T-helper 2 cell treated with Interferon-gamma antibody and Interleukin-4, amounts not matched to agents 100 ng/mL and 5 ng/mL, for 36 hours (primary cell): ENCODE measurements around the gene RHD. TPM values are rescaled to one million over a fixed set of nuclear protein-coding genes. Genes with fewer than 3 reads are reported as not detected.
"Not testable (repeated sequence)": the region's sequence is repeated elsewhere in the genome, so short reads cannot be mapped to it uniquely, and the experiment has no call there.

ENCODE experiments used
- intact Hi-C: fragments of 100-400 bp; cut with micrococcal nuclease; formaldehyde crosslinking; loops from one replicate; pipeline ENCODE4 v1.15.1; 2023
- total RNA-seq: library from RNA; stranded (reverse); gene quantifications from 2 replicates; pipeline ENCODE4 v1.2.3, GENCODE V29; 2022

Gene RHD
- total RNA-seq, 1 donor from 2014 or later: not detected

GRCh38 chr1:25255706-25256577 lies 16.4 kb upstream of the RHD start:
- intact Hi-C loops: no loop called here

- intact Hi-C loops: no loop called here
These were observed 15.7 kb upstream of the RHD start for GRCh38 chr1:25256578-25256965.

DNA sequence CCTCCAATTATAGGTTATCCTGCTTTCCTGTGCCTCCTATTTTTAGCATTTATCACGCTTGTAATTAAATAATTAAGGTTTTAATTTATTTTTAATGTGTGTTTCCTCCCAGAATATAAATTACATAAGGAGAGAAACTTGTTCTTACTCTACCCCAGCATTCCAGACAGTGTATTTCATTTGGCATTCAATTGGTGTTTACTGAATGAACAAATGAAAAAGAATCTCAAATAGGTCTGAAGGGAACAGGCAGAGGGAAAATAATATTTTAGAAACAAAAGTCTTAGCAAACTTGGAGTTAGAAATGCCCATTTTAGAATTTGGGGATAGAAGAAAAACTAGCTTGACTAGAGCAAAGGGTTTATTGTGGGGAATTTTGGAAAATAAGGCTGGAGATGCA lies 15.1 kb upstream of the RHD start:
- intact Hi-C loops: no loop called here

DNA sequence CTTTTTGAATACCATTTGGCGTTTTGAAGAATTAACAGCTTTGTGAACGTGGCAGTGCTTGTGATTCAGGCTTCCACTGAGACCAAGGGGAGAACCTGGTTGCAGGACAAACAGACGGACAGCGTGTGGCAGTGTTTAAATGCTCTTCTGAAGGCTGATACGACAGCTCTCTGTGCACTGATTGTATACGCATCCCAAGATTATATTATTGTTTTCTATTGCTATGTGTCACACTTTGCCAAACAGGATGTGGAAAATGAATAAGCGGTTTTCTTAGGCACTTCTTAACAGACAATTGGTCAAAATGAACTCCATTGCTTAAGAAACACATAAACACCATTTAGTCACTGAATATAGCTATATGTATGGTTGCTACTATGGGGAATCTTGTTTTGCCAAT lies 12.5 kb upstream of the RHD start:
- intact Hi-C loops: not testable (repeated sequence)

DNA sequence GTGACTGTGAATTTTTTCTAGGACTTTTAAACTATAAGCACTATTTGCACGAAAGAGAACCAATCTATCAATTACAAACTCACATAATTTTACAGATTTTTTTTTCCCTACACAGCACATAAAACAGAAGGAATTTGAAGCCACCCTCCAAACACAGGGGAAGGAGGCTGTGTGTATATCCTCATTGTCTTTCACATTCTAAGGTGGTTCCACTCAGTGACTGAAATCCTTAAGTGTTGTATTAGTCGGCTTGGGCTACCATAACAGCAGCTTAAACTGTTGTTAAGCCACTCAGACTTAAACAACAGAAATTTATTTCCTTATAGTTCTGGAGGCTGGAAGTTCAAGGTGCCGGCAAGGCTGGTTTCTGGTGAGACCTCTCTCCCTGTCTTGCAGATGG lies 12.0 kb upstream of the RHD start:
- intact Hi-C loops: not testable (repeated sequence)

GRCh38 chr1:25266554-25267287 lies 5.6 kb upstream of the RHD start:
- intact Hi-C loops: not testable (repeated sequence)

GRCh38 chr1:25267288-25268142 lies 4.8 kb upstream of the RHD start:
- intact Hi-C loops: not testable (repeated sequence)

DNA sequence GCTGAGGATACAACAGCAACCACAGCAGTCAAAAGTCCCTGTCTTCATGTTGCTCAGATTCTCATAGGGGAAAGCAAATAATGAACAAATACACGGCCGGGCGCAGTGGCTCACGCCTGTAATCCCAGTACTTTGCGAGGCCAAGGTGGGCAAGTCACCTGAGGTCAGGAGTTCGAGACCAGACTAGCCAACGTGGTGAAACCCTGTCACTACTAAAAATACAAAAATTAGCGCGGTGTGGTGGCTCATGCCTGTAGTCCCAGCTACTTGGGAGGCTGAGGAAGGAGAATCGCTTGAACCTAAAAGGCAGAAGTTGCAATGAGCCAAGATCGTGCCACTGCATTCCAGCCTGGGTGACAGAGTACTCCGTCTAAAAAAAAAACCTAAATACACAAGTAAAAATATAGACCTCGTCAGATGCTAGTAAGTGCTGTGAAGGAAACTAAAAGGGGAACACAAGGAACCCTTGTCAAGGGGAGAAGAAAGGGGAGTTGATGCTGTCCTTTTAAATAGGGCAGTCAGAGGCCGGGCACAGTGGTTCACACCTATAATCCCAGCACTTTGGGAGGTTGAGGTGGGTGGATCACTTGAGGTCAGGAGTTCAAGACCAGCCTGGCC lies 4.1 kb upstream of the RHD start:
- intact Hi-C loops: not testable (repeated sequence)

DNA sequence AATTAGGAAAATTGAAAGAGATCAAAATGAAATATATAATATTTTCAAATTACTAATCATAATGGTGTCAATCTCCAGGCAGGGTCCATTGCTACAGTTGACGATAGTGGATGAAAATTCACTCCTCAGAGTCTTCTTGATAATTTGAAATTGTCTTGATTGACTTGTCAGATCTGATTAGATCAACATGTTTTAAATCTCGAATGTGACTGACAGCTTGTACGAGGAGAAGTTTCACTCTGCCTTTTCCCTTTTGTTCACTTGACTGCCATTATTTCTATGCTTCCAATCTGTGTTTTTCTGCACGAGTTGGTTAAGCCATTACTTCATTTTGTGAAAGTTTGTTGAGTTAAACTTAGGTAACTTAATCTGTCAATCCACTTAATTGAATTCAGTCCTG lies 3.3 kb downstream of the RHD start:
- intact Hi-C loops: not testable (repeated sequence)

GRCh38 chr1:25277295-25277694 lies 5.0 kb downstream of the RHD start:
- intact Hi-C loops: not testable (repeated sequence)

DNA sequence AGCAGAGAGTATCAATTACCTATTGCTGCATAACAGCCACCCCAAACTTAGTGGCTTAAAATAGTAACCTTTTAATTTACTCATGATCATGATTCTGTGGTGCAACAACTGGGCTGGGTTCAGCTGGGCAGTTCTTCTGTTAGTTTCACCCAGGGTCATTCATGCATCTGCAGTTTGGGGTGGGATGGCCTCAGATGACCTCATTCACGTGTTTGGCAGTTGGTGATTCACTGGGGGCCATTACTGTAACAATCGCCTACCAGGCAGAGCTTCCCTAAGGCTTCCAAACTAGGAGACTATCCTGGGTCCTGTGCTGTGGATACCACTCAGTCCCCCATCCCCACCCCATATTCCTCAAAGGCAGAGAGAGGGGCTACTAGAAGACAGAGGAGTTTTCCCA lies 6.0 kb downstream of the RHD start:
- intact Hi-C loops: not testable (repeated sequence)

DNA sequence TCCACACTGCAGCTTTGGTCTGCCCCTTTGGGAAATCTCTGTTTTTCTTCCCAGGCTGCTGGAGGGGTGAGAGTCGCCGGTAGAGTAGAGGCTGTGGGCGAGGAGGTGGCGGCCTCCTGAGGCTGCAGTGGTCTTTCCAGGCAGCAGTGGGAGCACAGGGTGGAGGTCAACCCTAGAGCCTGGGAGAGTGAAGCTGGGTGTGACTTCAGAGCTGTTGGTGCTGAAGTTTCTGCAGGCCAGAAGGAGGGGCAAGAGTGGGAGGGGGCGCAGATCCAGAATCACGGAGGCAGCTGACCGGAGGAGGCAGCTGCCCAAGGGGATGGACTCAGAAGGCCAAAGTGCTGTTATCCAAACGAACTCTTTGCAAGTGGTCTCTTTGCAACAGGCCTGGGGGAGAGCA lies 6.5 kb downstream of the RHD start:
- intact Hi-C loops: not testable (repeated sequence)

DNA sequence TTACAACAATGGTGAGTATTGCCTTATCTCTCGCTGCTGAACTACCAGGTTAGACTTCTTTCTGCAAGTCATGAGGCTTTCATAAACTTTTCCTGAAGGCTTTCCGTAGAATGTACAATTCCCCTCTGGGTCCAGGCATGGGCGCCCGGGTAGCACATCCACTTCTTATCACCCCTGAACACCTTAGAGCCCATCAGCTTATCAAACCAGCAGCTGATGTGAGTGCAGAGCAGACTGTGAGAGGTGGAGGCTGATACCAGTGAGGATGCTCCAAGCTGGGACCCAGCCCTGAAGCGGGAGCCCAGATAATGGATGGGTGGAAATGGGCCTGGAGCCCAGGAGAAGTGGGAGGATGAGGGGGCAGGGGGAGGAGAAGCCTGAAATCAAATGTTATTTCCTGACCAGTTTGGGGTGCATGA lies 7.4 kb downstream of the RHD start:
- intact Hi-C loops: not testable (repeated sequence)

- intact Hi-C loops: not testable (repeated sequence)
These were observed 13.6 kb downstream of the RHD start for GRCh38 chr1:25285862-25286261.

GRCh38 chr1:25287164-25287563 lies 14.9 kb downstream of the RHD start:
- intact Hi-C loops: not testable (repeated sequence)

DNA sequence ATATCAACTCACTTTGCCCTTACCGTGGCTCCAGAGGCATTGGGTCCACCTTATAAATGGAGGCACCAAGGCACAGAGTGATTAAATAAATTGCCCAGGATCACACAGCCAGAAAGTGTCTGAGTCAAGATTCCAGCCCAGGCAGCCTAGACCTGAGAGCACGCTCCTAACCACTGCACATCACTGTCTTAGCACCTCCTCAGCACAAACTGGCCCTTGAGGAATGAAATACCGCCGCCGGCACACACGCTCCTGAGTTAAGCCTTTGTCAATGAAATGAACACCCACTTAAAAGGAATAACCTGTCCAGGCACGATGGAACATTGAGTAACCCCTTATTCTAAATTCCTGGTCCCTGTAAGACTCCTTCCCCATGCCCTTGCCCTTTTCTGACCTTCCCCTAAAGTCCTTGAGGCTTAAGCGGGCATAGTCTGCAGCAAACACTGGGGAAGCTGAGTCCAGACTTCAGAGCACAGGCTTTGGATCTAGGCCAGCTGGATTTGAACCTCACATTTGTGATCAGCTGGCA lies 16.3 kb downstream of the RHD start:
- intact Hi-C loops: not testable (repeated sequence)

- intact Hi-C loops: not testable (repeated sequence)
These were observed 17.7 kb downstream of the RHD start for GRCh38 chr1:25290043-25290442.

DNA sequence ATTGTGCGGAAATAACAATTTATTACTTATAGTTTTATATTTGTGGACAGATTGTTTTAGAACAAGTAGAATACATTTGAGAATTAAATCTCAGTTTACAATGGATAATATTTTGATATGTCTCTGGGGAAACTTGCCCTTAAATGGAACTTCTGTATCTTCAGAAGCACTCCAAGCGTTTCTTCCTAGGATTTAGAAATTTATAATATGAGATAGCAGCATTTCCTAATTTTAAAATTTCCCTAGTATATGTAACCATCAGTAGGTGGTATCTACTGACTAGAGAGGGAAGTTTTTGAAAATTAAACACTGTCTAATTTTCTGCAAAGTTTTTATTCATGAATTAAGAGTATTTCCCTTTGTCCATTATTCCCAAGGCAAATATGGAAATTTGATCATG lies 21.1 kb downstream of the RHD start:
- intact Hi-C loops: not testable (repeated sequence)

DNA sequence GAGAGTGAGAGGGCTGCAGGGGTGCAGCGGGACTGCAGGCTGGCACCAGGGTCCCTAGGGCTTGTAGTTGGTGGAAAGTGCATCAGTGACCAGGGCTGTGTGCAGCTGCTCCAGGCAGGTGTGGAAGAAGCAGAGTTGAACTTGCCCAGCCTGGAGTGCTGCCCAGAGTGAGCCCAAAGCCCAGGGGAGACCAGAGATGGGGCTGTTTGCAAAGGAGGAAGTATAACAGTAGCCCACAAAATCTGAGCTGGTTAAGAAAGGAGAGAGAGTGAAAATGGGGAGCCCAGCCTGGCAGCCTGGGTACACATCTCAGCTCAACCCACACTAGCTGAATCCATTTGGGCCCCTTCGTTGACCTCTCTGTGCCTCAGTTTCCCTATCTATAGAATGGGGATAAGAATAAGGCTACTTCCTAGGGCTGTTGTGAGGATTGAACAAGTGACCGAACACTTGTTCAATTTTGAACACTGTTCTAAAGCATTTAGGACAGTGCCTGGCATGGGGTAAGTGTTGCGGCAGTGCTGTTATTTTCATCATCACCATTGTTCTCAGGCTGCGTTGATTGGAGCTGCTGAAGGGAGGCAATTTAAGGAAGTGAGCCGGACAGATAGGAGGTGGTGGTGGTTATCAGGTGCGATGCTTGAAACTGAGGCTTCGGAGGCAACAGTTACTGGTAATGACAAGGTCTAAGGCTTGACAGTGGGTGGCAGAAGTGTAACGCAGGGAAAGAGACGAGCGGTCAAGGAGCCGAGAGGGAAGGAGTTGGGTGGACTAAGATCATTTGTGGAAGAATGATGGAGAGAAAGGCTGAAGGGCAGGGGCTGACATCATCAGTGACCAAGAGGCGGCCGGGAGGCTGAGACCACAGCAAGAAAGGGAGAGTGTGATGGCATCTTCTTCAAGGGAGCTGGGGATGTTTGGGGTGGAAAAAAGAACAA lies 22.8 kb downstream of the RHD start:
- intact Hi-C loops: not testable (repeated sequence)

GRCh38 chr1:25296501-25296900 lies 24.2 kb downstream of the RHD start:
- intact Hi-C loops: not testable (repeated sequence)
